Measurements from ENCODE around the gene DNAH17. TPM values are rescaled to one million over a fixed set of nuclear protein-coding genes. Genes with fewer than 3 reads are reported as not detected.

DNAH17 gene
- total and polyA plus RNA-seq, 2 donors (not counting 3 experiments of a cell fraction or from before 2014, with no cell fraction given) = not detected

DNA sequence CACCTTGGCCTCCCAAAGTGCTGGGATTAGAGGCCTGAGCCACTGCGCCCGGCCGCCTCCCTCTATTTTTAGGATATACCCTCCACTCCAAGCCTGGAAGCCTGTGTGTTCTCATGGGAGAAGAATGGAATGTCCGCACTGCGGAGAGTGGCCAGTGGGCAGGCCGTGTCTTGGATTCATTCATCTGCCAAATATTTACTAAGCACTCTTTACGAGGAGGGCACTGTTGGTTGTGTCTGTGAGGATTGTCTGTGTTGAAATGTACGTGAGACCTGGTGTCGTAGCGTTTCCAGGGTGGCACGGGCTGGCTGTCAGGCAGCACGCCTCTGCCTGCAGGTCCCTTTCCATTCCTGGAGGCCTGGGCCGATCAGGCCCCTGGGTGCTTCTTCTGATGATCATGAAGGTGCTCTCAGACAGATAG, 179.5 kb downstream of the DNAH17 start:
- Histone ChIP-seq H3K27ac (ENCODE audit: insufficient read depth, low read depth, low read length) (no peak overlapping the region), H3K9ac (replicated peaks; ENCODE audit: extremely low read depth, insufficient read depth, low read length) (no peak overlapping the region), H3K4me1 (ENCODE audit: control insufficient read depth, extremely low read depth, insufficient read depth, low read length) (peaks cover 14% of the 10 kb centered on the region), H3K27me3 (ENCODE audit: control insufficient read depth in 2 of 2, insufficient read depth in 2 of 2, low read length in 2 of 2) (no peaks in the 10 kb centered on the region), H3K9me3 (replicated peaks; ENCODE audit: control insufficient read depth, insufficient read depth, low read length) (no peaks in the 10 kb centered on the region), H3K9me1 (replicated peaks; ENCODE audit: control insufficient read depth, extremely low read depth, insufficient read depth, low read length) (no peaks in the 10 kb centered on the region), H2AFZ (ENCODE audit: low read depth, low read length) (no peak overlapping the region), H3K79me2 (ENCODE audit: control insufficient read depth, insufficient read depth, low read length) (peaks cover 45% of the 10 kb centered on the region), H3K4me2 (ENCODE audit: insufficient read depth, low read length) (no peak overlapping the region), H3K36me3 (ENCODE audit: control insufficient read depth in 2 of 2, extremely low read depth in 1 of 2, insufficient read depth in 2 of 2, low read length in 2 of 2) (peaks cover 17 to 53% of the 10 kb centered on the region in 2 experiments), H4K20me1 (replicated peaks; ENCODE audit: control insufficient read depth, extremely low read depth, insufficient read depth, low read length) (no peaks in the 10 kb centered on the region), H3K4me3 (replicated peaks in 1 of 3; ENCODE audit: insufficient read depth in 1 of 3, low read depth in 1 of 3, low read length in 3 of 3) (no peak overlapping the region)
- no TSS peak for BruUV-seq (replicated peaks)
- POLR2A ChIA-PET = no interaction called here
- CTCF ChIA-PET = no interaction called here
- no peak for TF ChIP-seq POLR2AphosphoS5 (IDR thresholded peaks at IDR 0.05; ENCODE audit: insufficient read depth, low read depth, low read length)
- TF ChIP-seq MAX (IDR thresholded peaks at IDR 0.05; ENCODE audit: insufficient read depth, insufficient read length) = no peak
- TF ChIP-seq EZH2 (IDR thresholded peaks at IDR 0.05; ENCODE audit: borderline replicate concordance, low read depth, low read length, severe bottlenecking) = no peak
- TF ChIP-seq, protein P1, sequence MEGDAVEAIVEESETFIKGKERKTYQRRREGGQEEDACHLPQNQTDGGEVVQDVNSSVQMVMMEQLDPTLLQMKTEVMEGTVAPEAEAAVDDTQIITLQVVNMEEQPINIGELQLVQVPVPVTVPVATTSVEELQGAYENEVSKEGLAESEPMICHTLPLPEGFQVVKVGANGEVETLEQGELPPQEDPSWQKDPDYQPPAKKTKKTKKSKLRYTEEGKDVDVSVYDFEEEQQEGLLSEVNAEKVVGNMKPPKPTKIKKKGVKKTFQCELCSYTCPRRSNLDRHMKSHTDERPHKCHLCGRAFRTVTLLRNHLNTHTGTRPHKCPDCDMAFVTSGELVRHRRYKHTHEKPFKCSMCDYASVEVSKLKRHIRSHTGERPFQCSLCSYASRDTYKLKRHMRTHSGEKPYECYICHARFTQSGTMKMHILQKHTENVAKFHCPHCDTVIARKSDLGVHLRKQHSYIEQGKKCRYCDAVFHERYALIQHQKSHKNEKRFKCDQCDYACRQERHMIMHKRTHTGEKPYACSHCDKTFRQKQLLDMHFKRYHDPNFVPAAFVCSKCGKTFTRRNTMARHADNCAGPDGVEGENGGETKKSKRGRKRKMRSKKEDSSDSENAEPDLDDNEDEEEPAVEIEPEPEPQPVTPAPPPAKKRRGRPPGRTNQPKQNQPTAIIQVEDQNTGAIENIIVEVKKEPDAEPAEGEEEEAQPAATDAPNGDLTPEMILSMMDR (IDR thresholded peaks at IDR 0.05; ENCODE audit: extremely low read depth in 1 of 2, insufficient read depth in 1 of 2, low read depth in 1 of 2, low read length in 2 of 2) = no peak
- TF ChIP-seq MYC (IDR thresholded peaks at IDR 0.05; ENCODE audit: low read depth, low read length) = no peak
- no peak for TF ChIP-seq GATA2 (IDR thresholded peaks at IDR 0.05; ENCODE audit: insufficient read depth, insufficient read length, low read depth, low read length)
- TF ChIP-seq POLR2A (IDR thresholded peaks at IDR 0.05; ENCODE audit: low read depth, low read length) = no peak
- TF ChIP-seq JUN (IDR thresholded peaks at IDR 0.05; ENCODE audit: borderline replicate concordance, insufficient read depth, insufficient read length, low read depth) = no peak
- TF ChIP-seq FOS (IDR thresholded peaks at IDR 0.05; ENCODE audit: borderline replicate concordance, insufficient read depth, low read length) = no peak
- intact Hi-C loops (cut with micrococcal nuclease) = no loop called here
- DNase-seq (ENCODE audit: low read depth, low spot score) = no peak
- no peak for FAIRE-seq
- dilution Hi-C loops (cut with MboI; ENCODE audit: extremely low pct_ligation_motif_present, low sequenced_read_pairs) = no loop called here

All from endothelial cell of umbilical vein (primary cell).